MCF 10A (cell line): ENCODE data around the gene FNDC5. TPM values are rescaled to one million over a fixed set of nuclear protein-coding genes. Genes with fewer than 3 reads are reported as not detected.

Experiments
- BruUV-seq: library from RNA; stranded (reverse); fragments of 400-500 nt; replicated peaks from 2 replicates; lab custom pipeline; 2021; lab: Mats Ljungman, UMichigan
- CTCF ChIA-PET: fragments of 300-600 bp; sonication (Branson Sonifier 250); formaldehyde crosslinking; extraction: SDS; loops from one replicate; lab custom pipeline; 2021; ENCODE audit warnings: antibody characterized with exemption, inconsistent platforms; lab: Yijun Ruan, JAX
- POLR2A ChIA-PET: fragments of 300-600, 350-650 bp; sonication (Branson Sonifier 250); formaldehyde crosslinking; extraction: SDS; loops from one replicate; lab custom pipeline; 2020; ENCODE audit warnings: antibody characterized with exemption, inconsistent platforms; lab: Yijun Ruan, JAX
- DNase-seq: peaks from one replicate; pipeline ENCODE4 v3.0.0-alpha.2; 2018; ENCODE audit not compliant: unreplicated experiment
- H3K27ac Mint-ChIP-seq: one replicate; pipeline ENCODE4 v1.8.0; 2022; ENCODE audit warnings: mild to moderate bottlenecking, low read depth, mixed read lengths; ENCODE audit not compliant: unreplicated experiment
- H3K27me3 Mint-ChIP-seq: one replicate; pipeline ENCODE4 v1.8.0; 2022; ENCODE audit warnings: mixed read lengths; ENCODE audit not compliant: insufficient read depth, unreplicated experiment
- H3K36me3 Mint-ChIP-seq: one replicate; pipeline ENCODE4 v1.8.0; 2022; ENCODE audit warnings: mild to moderate bottlenecking, moderate library complexity, mixed read lengths; ENCODE audit not compliant: insufficient read depth, unreplicated experiment
- H3K4me1 Mint-ChIP-seq: one replicate; pipeline ENCODE4 v1.8.0; 2022; ENCODE audit warnings: mixed read lengths; ENCODE audit not compliant: insufficient read depth, unreplicated experiment
- H3K4me3 Mint-ChIP-seq: one replicate; pipeline ENCODE4 v1.8.0; 2022; ENCODE audit warnings: mild to moderate bottlenecking, moderate library complexity, mixed read lengths; ENCODE audit not compliant: unreplicated experiment
- H3K9me3 Mint-ChIP-seq: one replicate; pipeline ENCODE4 v1.8.0; 2022; ENCODE audit warnings: mixed read lengths; ENCODE audit not compliant: unreplicated experiment
- CTCF ChIP-seq: fragments of 200-600 bp; IDR thresholded peaks from one replicate; pipeline ENCODE4 v1.8.0; 2022; ENCODE audit warnings: antibody characterized with exemption, mild to moderate bottlenecking; ENCODE audit not compliant: unreplicated experiment
- intact Hi-C: fragments of 100-400 bp; cut with micrococcal nuclease; formaldehyde crosslinking; loops from 2 replicates; pipeline ENCODE4 v1.14.1; 2022
- total RNA-seq: library from RNA; stranded (reverse); gene quantifications from 2 replicates; pipeline ENCODE4 v1.2.3, GENCODE V29; 2022

Gene FNDC5
- total RNA-seq, 1 experiment from 2014 or later = not detected

- ChIA-PET CTCF (interaction anchor here (1.0 to 1.7 kb wide), 3 partner anchors 23 to 126 kb away, joined by 3 to 5 read pairs (median 4); no protein-coding TSS in a partner anchor), POLR2A (interaction anchor here (0.6 kb wide), 1 partner anchor 22 kb away, joined by 3 read pairs; no protein-coding TSS in a partner anchor)
- Mint-ChIP-seq H3K27ac (no peak overlapping the region), H3K9me3 (no peaks in the 10 kb centered on the region), H3K36me3 (no peaks in the 10 kb centered on the region), H3K27me3 (no peaks in the 10 kb centered on the region), H3K4me3 (no peak overlapping the region), H3K4me1 (no peaks in the 10 kb centered on the region)
- TF ChIP-seq CTCF = no peak
- DNase-seq = no peak
- BruUV-seq = no TSS peak
- intact Hi-C loops = no loop called here
These were observed 28.2 kb upstream of the FNDC5 start for GRCh38 chr1:32898958-32899357.

GRCh38 chr1:32898056-32898455 lies 27.3 kb upstream of the FNDC5 start:
- BruUV-seq = no TSS peak
- Mint-ChIP-seq H3K4me1 (no peaks in the 10 kb centered on the region), H3K27ac (no peak overlapping the region), H3K4me3 (no peak overlapping the region), H3K36me3 (no peaks in the 10 kb centered on the region), H3K9me3 (no peaks in the 10 kb centered on the region), H3K27me3 (peaks cover 6% of the 10 kb centered on the region)
- ChIA-PET POLR2A (no interaction called here), CTCF (interaction anchor here (0.5 to 1.7 kb wide), 4 partner anchors 22 to 125 kb away, joined by 3 to 5 read pairs (median 4); no protein-coding TSS in a partner anchor)
- no peak for DNase-seq
- no peak for TF ChIP-seq CTCF
- intact Hi-C loops = no loop called here

GRCh38 chr1:32897082-32898049 lies 26.7 kb upstream of the FNDC5 start:
- H3K27me3 Mint-ChIP-seq = peaks cover 13% of the 10 kb centered on the region
- ChIA-PET POLR2A (no interaction called here), CTCF (interaction anchor here (0.5 to 1.5 kb wide), 5 partner anchors 20 to 190 kb away, joined by 3 to 6 read pairs (median 3); no protein-coding TSS in a partner anchor)
- H3K4me1 Mint-ChIP-seq = no peaks in the 10 kb centered on the region
- no peaks in the 10 kb centered on the region for H3K9me3 Mint-ChIP-seq
- H3K36me3 Mint-ChIP-seq = no peaks in the 10 kb centered on the region
- TF ChIP-seq CTCF = no peak
- intact Hi-C loops = no loop called here
- no peak overlapping the region for H3K27ac Mint-ChIP-seq
- BruUV-seq = no TSS peak
- H3K4me3 Mint-ChIP-seq = no peak overlapping the region
- no peak for DNase-seq

GRCh38 chr1:32896451-32896850 lies 25.7 kb upstream of the FNDC5 start:
- no peak overlapping the region for H3K27ac Mint-ChIP-seq
- ChIA-PET CTCF (interaction anchor here (1.1 to 1.5 kb wide), 3 partner anchors 19 to 23 kb away, joined by 3 to 6 read pairs (median 4); no protein-coding TSS in a partner anchor), POLR2A (no interaction called here)
- BruUV-seq = no TSS peak
- H3K36me3 Mint-ChIP-seq = no peaks in the 10 kb centered on the region
- H3K27me3 Mint-ChIP-seq = peaks cover 22% of the 10 kb centered on the region
- no peak for TF ChIP-seq CTCF
- H3K4me1 Mint-ChIP-seq = no peaks in the 10 kb centered on the region
- intact Hi-C loops = no loop called here
- H3K9me3 Mint-ChIP-seq = no peaks in the 10 kb centered on the region
- H3K4me3 Mint-ChIP-seq = no peak overlapping the region
- DNase-seq = no peak
